Measurements from ENCODE around the gene TCF4.

Gene TCF4

GRCh38 chr18:55544014-55544413 lies 44.0 kb downstream of the TCF4 start:
- DNase-seq (ENCODE audit: low spot score) = no peak

DNA sequence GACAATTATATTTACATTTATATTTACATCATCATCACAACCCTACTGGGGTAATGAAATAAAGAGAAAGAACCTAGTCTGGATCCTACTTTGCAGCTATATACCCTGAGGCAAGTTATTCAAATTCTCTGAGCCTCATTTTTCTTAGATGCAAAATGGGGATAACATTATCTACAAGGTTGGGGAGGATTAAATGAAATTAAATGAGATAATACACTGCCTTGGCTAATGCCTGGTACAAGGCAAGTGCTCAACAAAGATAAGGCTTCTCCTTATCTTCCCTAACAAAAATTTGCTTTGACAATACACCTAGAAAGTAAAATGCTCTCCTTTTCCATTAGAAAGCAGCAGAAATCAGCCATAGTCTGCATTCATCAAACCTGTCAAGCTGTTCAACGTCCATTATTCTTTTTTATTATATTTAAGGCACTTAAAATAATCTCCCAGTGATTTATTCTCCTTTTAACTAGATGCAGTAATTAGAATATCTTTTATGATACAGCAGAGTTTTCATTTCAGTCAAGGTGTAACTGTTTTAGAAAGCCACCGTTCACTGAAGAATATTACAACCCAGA lies 44.8 kb downstream of the TCF4 start:
- DNase-seq (ENCODE audit: low spot score) = no peak

GRCh38 chr18:55541571-55541970 lies 46.4 kb downstream of the TCF4 start:
- no peak for DNase-seq (ENCODE audit: low spot score)

GRCh38 chr18:55539240-55539639 lies 48.8 kb downstream of the TCF4 start:
- no peak for DNase-seq (ENCODE audit: low spot score)

- DNase-seq (ENCODE audit: low spot score) = no peak
Observed at GRCh38 chr18:55534996-55535395, 53.0 kb downstream of the TCF4 start.

DNA sequence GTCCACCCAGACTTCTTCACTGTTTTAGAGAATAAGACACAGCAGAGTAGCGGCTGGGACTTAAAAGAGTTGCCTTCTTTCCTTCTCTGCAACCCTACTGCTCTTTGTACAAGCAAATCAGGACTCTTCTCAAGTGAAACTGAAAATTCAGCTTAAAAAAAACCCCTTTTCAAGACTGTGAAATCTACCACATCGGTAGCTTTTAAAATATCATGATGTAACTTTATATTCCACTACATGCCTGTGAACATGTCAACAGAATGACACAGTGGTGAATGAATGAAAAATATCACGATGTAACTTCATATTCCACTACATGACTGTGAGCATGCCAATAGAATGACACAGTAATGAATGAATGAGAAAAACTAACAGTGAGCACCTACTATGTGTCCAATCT lies 53.4 kb downstream of the TCF4 start:
- no peak for DNase-seq (ENCODE audit: low spot score)

GRCh38 chr18:55530166-55530565 lies 57.8 kb downstream of the TCF4 start:
- DNase-seq (ENCODE audit: low spot score) = no peak

DNA sequence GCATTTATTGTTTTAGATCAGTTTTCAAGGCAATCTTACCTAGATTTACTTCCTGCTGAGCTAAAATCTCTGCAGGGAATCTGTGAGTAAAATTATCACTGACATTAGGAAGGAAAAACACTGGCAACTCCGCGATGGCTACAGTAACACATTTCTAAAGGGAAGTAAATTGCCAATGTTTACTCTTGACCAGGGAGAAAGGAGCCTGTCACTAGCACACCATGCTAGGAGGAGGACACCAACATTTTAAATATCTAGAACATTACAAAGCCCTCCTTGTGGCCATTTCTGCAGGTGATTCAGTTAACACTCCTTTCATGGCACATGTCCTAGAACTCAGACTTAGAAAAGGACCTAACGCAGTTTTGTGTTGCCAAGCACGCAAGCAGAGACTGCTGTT lies 58.4 kb downstream of the TCF4 start:
- no peak for DNase-seq (ENCODE audit: low spot score)

- DNase-seq (ENCODE audit: low spot score) = no peak
Observed at GRCh38 chr18:55525845-55526244, 62.1 kb downstream of the TCF4 start.

DNA sequence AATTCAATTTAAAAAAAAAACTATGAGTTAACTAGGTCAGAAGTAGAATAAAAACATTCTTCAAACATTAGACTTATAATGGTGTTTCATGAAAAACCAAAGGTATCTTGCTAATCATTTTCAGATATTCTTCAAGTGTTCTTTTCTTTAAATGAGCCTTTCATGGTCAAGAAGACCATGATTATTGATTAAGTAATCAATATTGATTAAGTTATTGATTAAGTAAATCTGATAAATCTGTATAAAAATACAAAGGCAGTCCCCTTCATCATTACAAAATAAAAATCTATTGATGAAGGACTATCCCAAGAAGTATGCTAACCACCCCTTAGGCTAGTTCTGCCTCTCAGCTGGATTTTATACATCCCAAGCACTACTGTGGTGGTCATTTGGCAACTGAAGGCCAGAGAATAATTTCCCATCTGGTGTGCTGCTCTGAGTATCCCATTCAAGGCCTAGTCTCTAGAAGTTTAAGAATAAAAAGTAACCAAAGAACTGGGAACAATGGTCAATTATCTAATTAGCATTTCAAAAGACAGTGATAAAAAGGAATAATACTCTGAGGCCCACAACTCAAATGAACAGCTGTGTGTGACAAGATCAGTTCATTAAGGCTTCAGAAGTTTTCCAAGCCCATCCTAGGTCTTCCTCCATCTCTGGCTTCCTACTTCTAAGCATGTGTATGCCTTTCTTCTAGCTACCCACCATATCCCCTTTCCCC lies 63.5 kb downstream of the TCF4 start:
- DNase-seq (ENCODE audit: low spot score) = no peak

DNA sequence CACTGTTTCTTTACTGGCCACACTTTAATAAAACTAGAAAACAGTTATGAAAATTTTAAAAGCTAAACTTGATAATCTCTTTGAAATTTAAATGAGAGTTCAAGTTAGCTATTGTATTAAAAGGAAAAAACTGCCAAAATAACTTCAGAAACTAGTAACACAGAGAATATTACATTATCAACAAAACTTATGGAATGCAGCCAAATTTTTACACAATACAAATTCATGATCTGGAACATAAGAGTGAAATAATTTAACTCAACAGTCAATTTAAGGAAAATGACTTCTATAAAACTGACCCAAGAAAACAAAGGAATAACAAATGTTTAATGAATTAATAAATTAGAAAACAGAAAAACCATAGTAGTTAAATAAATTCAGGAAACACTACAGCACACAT lies 65.0 kb downstream of the TCF4 start:
- no peak for DNase-seq (ENCODE audit: low spot score)

DNA sequence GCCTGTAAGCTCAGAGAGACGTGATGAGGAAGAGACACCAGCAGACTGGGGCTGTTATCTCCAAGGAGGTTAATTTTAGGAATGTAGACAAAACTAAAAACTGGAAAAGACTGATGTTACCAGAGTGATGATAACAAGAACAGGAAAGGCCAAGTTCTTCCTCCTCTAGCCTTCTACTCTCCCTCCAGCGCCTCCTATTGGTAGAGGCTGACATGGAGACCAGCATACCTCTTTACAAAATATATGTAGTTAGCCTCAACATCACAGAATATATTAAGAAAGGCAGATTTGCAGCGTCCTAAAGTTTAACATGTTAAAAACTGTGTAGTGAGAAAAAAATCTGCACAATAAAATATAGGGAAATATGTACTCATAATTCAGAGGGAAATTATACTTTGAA lies 66.0 kb downstream of the TCF4 start:
- DNase-seq (ENCODE audit: low spot score) = peak; percentile 23

DNA sequence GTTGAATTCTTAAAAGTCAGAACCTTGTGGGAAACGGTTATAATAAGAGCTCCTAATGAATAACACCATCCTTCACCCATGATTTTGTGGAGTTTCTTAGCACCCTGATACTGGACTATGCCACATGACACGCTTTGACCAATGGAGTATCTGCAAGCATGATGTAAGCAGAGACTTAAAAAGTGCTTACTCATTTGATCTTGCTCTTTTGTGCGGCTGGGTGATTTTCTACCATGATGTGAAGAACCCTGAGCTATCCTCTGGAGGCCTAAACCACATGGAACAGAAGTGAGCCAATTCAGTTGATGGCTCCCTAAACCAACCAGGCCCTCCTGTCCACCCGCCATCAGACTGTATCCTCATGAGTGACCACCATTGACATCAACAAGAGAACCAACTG lies 70.9 kb downstream of the TCF4 start:
- DNase-seq (ENCODE audit: low spot score) = no peak

DNA sequence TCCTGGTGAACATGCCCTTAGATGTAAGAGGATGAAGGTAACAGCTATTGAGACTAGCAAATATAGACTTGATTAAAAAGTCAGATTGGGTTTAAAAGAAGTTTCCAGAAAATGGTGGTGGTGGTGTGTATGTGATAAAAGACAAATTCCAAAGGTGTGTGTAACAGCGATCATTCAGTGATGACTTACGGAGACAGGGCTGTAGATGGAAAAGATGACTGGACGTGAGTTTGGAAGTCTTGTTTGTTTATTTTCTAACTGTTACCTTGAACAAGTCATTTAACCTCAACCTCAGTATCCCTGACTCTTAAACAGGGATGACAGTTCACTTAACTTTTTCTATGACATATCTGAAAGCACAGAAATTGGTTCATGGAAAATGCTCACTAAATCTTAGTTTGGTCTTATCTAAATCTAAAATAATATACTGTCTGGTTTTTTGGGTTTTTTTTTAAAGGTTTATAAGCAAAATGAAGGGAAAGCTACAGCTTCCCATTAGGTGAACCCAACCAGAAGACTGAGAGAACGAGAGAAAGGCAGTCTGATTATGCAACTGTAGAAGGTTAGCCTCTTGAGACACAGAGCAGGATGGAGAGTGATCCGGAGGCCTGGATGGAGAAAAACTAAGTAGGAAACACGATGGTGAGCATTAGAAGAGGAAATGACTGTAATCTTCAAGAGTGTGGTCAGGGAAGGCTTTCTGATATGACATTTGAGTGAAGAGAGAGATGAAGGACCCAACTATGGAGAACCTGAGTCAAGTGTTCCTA lies 71.9 kb downstream of the TCF4 start:
- DNase-seq (ENCODE audit: low spot score) = no peak

GRCh38 chr18:55515214-55515613 lies 72.8 kb downstream of the TCF4 start:
- no peak for DNase-seq (ENCODE audit: low spot score)

DNA sequence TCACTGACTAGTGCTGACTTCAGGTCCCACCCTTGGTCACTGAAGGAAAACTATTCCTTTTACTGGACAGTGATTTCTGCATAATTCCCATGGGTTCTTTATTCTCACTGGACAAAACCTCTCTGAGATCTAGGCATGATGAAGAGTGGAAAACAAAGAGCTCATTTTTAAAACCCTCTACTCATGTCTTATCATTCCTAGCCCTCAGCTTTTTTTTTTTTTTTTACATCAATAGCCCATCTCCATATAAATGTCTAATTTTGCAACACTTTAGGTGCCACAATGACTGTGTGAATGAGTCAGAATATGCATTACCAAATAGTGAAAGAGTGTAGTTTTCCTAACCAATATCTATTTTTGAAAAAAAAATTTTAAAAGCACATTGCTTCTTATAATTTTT lies 74.8 kb downstream of the TCF4 start:
- no peak for DNase-seq (ENCODE audit: low spot score)

- no peak for DNase-seq (ENCODE audit: low spot score)
Observed at GRCh38 chr18:55511277-55511676, 76.7 kb downstream of the TCF4 start.

DNA sequence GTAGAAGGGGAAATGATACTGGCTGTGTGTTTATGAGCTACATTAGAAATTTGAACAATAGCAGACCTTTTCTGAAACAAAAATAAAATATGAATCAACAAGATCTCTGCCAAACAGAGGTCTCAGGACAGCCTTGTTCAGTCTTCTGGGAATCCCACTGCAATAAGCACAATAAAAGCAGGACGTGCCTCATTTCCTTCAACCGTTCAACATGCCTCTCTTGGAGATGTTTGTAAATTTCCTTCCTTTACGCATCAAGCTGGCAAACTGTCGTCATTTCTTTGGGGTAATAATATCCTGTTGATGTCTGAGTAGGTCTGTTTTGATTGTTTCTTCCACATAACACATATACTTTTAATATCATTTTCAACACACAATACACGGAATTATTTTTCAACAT lies 77.2 kb downstream of the TCF4 start:
- DNase-seq (ENCODE audit: low spot score) = peak; percentile 37

DNA sequence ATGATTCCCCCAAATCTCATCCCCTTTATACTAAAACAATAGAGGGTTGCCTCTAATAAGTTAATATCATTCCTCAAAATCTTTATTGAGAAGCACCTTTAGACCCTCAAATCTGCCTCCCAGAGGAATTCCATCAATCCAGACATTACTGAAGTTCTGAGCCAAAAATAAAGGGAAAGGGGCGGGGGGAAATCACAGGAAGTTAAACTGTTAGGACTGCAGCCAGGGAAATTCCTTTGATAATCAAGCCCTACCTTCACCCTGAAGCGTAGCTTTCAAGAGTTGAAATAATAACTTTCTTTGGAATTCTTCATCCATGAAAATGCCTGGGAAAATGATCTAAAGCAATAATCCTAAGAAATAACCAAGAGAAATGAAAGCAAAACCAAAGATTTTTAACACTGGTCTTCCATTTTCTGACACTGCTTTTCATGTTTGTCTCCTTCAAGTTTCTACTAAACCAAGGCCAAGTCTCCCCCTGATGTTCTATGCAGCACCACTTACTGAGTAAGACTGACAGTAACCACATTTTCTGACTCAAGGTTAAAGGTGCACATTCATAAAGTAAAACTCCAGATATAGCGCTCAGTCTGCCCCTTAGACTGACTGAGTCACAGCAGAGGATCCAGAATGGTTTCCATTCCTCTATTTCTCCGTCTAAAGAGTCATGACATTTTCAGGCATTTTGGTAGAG lies 78.2 kb downstream of the TCF4 start:
- no peak for DNase-seq (ENCODE audit: low spot score)

GRCh38 chr18:55508651-55509050 lies 79.3 kb downstream of the TCF4 start:
- no peak for DNase-seq (ENCODE audit: low spot score)

DNA sequence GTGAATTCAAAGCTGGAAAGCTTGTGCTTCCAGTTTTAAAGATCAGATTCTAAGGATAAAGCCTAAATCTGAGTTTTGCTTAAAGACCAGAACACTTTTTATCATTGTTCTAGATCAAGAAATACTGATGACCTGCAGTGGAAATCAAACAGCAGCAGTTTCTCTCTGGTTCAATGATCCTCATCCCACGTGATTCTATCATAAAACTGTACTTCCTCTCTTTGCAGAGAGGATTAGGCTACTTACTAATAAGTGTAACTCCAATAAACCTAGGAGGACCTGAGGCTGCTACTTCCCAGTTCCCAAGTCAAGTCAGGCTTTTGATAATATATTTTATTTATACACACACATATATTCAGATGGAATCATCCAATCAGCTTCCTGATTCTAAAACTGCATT lies 81.9 kb downstream of the TCF4 start:
- no peak for DNase-seq (ENCODE audit: low spot score)

DNA sequence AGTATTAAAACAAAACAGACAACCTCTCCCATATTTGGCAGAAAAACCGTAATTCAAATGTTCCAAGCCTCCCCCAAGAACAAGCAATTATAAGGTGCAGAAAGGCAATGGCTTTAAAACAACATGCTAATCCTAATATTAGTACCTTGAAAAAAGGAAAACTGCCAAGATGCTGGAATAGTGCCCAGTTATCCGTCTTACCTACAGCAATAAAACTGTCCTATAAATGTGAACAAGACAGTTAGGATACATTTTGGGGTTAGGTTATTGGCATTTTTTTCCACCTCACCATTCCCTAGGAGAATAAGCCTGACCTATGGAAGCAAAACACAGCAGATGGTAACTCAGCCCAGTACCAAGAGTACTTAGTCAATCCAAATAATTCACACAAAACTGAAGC lies 83.2 kb downstream of the TCF4 start:
- no peak for DNase-seq (ENCODE audit: low spot score)
